A204.1 (cell line): ENCODE data around the gene MGRN1.
"Not testable (repeated sequence)": the region's sequence is repeated elsewhere in the genome, so short reads cannot be mapped to it uniquely, and the experiment has no call there.

Experiments
- FAIRE-seq: peaks from 2 replicates; lab custom pipeline; 2012; peaks lifted over from hg19 to GRCh38; lab: Jason Lieb, UNC

The MGRN1 gene

DNA sequence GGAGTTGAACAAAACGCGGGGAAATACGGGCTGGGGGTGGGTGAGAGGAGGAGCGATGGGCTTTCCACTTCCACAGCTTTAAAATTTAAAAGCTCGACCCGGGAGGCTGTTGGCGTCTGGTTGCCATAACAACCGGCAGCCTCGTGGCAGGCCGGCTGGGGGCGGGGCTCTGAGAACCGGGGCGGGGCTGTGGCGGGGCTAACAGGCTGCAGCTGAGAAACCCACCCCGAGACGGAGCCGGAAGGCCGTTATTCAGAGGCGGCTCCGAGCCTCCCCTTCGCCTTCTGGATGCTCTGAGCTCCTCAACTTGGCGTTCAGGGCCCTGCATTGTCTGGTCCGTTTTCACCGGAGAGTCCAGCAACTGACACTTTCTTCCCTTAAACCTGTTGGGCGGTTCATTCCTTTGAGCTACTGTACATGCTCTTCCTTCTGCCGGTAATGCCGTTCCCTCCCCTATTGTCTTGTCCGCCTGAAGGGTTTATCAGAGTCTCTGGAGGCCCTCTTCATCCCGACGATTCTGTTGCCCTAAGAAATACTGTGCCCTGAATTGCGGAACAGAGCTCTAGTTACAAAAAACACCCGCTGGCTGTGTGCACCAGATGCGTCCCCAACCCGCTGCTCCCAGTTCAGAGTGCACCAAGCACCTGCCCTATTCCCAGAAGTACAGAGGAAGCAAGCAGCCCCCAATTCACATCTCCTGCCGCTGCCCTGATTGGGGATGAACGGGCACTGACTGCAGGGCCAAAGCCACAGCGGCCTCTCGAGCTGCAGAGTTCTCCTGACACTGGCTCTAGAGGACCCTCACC, 110.3 kb downstream of the MGRN1 start:
- no peak for FAIRE-seq

DNA sequence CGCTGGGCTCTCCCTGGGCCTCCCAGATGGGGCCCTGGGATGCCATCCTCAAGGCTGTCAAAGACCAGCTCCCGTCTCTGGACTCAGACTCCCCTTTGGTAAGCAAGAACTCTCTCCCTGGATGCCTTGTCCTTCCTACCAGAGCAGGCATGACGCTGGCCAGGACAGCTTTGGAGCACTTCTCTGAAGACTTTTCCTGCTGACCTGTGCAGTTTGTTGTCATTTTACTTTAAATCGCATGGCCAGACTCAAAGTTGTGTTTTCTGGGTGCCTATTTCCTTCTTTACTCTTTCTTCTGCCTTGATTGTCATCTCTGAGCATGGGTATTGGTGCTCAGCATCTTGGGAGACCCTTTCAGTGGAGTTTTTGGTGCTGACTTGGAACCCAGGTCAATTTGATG, 111.9 kb downstream of the MGRN1 start:
- FAIRE-seq: no peak

DNA sequence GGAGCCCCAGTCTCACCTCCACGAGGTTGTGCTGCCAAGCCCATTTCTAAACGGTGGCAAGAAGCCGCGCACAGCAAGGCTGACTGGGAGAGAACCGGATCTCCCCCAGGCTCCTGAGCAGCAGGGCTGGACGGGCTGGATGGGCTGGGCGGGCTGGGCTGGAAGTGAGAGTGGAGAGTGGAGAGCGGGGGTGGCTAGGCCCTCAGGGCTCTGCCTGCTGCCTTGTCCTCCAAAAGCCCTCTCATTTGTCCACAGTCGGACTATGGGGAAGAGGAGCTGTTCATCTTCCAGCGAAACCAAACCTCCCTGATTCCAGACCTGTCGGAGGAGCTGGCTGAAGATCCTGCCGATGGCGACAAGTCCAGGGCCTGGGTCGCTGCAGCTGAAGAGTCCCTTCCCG, 112.9 kb downstream of the MGRN1 start:
- FAIRE-seq: no peak

- not testable (repeated sequence) for FAIRE-seq
Observed at GRCh38 chr16:4738370-4738769, 113.7 kb downstream of the MGRN1 start.
